DND-41 (cell line): Measurements from ENCODE around the gene TCF23.

ENCODE experiments used
- ATAC-seq: fragments of 200-7000 bp; cut with Tn5 transposase; 3 replicates; pipeline ENCODE4 v1.9.1; 2021; ENCODE audit warnings: low read depth; ENCODE audit not compliant: insufficient read depth
- DNase-seq: peaks from one replicate; pipeline ENCODE4 v3.0.0-alpha.2; 2020
- H2AFZ ChIP-seq: 2 replicates; pipeline ENCODE4 v1.6.0; 2012; ENCODE audit warnings: low read depth, low read length
- H3K27ac ChIP-seq: 2 replicates; pipeline ENCODE4 v1.5.1; 2012; ENCODE audit warnings: low read length, inconsistent platforms
- H3K27me3 ChIP-seq: fragments of 200-600 bp; sonication (generic); 2 replicates; pipeline ENCODE4 v1.6.0; 2012; ENCODE audit warnings: low read length, mild to moderate bottlenecking, inconsistent platforms; ENCODE audit not compliant: insufficient read depth, poor library complexity
- H3K36me3 ChIP-seq: 2 replicates; pipeline ENCODE4 v1.5.1; 2012; ENCODE audit warnings: low read length, inconsistent platforms; ENCODE audit not compliant: insufficient read depth
- H3K4me1 ChIP-seq: 2 replicates; pipeline ENCODE4 v1.5.1; 2012; ENCODE audit warnings: mild to moderate bottlenecking, low read length; ENCODE audit not compliant: insufficient read depth
- H3K4me2 ChIP-seq: 2 replicates; pipeline ENCODE4 v1.6.0; 2012; ENCODE audit warnings: mild to moderate bottlenecking, moderate library complexity, low read length, inconsistent platforms; ENCODE audit not compliant: insufficient read depth
- H3K4me3 ChIP-seq, 2 experiments: fragments of 200-600 bp in 1 of 2; shearing (Covaris generic) in 1 of 2; 2 replicates each; pipeline ENCODE4 v1.5.1; 2012 to 2016; ENCODE audit warnings: inconsistent platforms in 2 of 2, low read length in 2 of 2, mild to moderate bottlenecking in 2 of 2, low read depth in 1 of 2, moderate library complexity in 1 of 2
- H3K79me2 ChIP-seq: 2 replicates; pipeline ENCODE4 v1.6.0; 2012; ENCODE audit warnings: low read length, inconsistent platforms; ENCODE audit not compliant: insufficient read depth
- H3K9ac ChIP-seq: 2 replicates; pipeline ENCODE4 v1.6.0; 2012; ENCODE audit warnings: low read depth, mild to moderate bottlenecking, inconsistent platforms, low read length, moderate library complexity
- H3K9me3 ChIP-seq: 2 replicates; pipeline ENCODE4 v1.5.1; 2012; ENCODE audit warnings: low read length, moderate library complexity, mild to moderate bottlenecking, inconsistent platforms; ENCODE audit not compliant: insufficient read depth, severe bottlenecking
- H4K20me1 ChIP-seq: 2 replicates; pipeline ENCODE4 v1.6.0; 2012; ENCODE audit warnings: low read length; ENCODE audit not compliant: insufficient read depth
- EZH2 ChIP-seq: IDR thresholded peaks from 3 replicates; pipeline ENCODE4 v1.6.1; 2012; ENCODE audit warnings: borderline replicate concordance, low read depth, mild to moderate bottlenecking, moderate library complexity, low read length, inconsistent platforms; ENCODE audit not compliant: severe bottlenecking
- TF ChIP-seq, protein P1 (sequence below): IDR thresholded peaks from 2 replicates; pipeline ENCODE4 v1.5.1; 2012; ENCODE audit warnings: borderline replicate concordance, low read length, moderate library complexity, mild to moderate bottlenecking; ENCODE audit not compliant: poor library complexity, severe bottlenecking; ENCODE audit errors: extremely low read depth

Gene TCF23

DNA sequence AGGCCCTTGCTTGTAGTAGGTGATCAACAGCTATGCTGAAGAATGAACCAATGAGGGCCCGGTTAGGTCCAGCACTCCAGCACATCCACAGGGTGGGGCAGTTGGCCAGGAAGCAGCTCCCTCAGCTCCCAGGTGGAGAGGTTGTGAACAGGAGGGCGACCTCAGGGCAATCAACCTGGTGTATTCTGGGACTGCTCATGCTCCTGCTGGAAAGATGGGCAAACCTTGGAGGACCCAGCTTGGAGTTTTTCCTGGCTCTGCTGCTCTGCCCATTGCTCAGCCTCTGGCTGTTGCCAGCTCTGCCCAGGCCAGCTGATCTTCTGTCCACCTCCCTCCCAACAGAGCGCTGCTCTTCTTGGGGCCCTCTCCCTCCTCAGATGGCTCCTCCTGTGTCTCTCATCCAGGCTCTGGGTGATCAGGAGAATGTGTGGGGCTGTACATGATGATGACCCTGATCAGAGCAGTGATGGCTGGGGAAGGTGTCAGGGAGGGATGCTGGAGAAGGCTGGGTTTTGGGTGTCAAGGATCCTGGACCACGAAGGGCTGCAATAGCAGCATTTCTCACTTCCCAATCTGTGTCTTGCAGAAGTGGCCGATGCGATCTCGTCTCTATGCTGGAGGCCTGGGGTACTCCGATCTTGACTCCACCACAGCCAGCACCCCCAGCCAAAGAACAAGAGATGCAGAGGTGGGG lies 3.4 kb downstream of the TCF23 start:
- no peak for TF ChIP-seq EZH2
- TF ChIP-seq, protein P1, sequence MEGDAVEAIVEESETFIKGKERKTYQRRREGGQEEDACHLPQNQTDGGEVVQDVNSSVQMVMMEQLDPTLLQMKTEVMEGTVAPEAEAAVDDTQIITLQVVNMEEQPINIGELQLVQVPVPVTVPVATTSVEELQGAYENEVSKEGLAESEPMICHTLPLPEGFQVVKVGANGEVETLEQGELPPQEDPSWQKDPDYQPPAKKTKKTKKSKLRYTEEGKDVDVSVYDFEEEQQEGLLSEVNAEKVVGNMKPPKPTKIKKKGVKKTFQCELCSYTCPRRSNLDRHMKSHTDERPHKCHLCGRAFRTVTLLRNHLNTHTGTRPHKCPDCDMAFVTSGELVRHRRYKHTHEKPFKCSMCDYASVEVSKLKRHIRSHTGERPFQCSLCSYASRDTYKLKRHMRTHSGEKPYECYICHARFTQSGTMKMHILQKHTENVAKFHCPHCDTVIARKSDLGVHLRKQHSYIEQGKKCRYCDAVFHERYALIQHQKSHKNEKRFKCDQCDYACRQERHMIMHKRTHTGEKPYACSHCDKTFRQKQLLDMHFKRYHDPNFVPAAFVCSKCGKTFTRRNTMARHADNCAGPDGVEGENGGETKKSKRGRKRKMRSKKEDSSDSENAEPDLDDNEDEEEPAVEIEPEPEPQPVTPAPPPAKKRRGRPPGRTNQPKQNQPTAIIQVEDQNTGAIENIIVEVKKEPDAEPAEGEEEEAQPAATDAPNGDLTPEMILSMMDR = no peak
- H3K9ac ChIP-seq = no peak overlapping the region
- peaks cover 2% of the 10 kb centered on the region for H3K27me3 ChIP-seq
- no peak overlapping the region for H3K4me2 ChIP-seq
- no peaks in the 10 kb centered on the region for H3K4me1 ChIP-seq
- no peak overlapping the region for H3K27ac ChIP-seq
- DNase-seq (no peak), ATAC-seq (no peak)
- no peaks in the 10 kb centered on the region for H3K79me2 ChIP-seq
- H3K9me3 ChIP-seq = no peaks in the 10 kb centered on the region
- no peak overlapping the region for H3K4me3 ChIP-seq
- no peak overlapping the region for H2AFZ ChIP-seq
- no peaks in the 10 kb centered on the region for H3K36me3 ChIP-seq
- H4K20me1 ChIP-seq = no peaks in the 10 kb centered on the region

DNA sequence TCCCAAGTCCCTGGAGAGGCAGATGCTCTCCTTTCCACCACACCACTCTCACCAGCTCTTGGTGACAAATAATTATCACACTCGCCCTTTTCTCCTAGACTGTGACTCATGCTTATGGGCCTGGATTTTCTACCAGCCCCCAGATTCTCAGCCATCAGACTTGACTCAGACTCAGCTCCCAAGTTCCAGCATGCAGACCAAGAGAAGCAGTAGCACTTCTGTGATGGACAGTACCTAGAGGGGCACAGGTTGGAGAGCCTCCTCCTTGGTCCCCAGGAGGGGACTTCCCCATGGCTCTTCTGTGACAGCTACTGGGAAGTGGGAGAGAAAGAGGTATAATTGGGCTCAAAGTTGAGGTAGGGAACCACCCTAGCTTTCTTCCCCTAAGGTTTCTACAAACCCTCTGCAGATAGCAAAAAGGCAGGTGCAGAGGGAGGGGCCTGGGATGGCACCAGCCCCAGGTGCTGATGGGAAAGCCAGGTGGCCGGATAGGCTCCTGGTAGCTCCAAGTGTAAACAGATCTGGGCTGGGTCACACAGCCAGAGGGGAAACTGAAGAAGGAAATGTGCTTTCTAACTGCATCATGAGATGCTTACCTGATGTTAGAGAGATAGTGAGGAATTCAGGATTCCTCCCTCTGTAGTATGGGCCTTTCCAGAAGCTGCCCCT lies 4.1 kb downstream of the TCF23 start:
- Histone ChIP-seq H3K4me2 (no peak overlapping the region), H3K4me3 (no peak overlapping the region), H4K20me1 (no peaks in the 10 kb centered on the region), H3K9me3 (no peaks in the 10 kb centered on the region), H3K27me3 (peaks cover 2% of the 10 kb centered on the region), H3K79me2 (no peaks in the 10 kb centered on the region), H3K4me1 (no peaks in the 10 kb centered on the region), H3K9ac (no peak overlapping the region), H3K27ac (no peak overlapping the region), H2AFZ (no peak overlapping the region), H3K36me3 (no peaks in the 10 kb centered on the region)
- DNase-seq = no peak
- TF ChIP-seq, protein P1 = no peak
- no peak for TF ChIP-seq EZH2
- no peak for ATAC-seq

DNA sequence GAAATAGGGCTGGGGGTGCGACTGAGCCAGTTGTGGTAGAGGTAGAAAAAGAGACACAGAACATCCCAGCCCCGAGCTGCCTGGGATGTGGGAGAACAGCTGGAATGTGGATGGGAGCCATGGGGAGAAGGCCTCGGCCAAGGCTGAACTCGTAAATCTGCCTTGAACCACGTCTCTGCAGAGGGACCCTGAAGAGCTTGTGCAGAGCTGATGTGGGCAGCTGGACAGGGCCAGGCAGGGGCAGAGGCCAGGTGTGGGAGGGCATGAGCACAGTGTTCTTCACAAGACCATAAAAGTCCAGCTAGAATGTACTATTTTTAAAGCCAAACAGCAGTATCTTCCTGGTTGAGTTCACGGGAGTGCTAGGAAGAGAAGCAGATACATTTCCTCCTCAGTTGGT lies 5.7 kb downstream of the TCF23 start:
- H4K20me1 ChIP-seq = no peaks in the 10 kb centered on the region
- H3K4me3 ChIP-seq = no peak overlapping the region
- no peaks in the 10 kb centered on the region for H3K9me3 ChIP-seq
- H3K27me3 ChIP-seq = peaks cover 5% of the 10 kb centered on the region
- no peaks in the 10 kb centered on the region for H3K36me3 ChIP-seq
- TF ChIP-seq, protein P1 = no peak
- TF ChIP-seq EZH2 = no peak
- H2AFZ ChIP-seq = no peak overlapping the region
- ATAC-seq = no peak
- no peaks in the 10 kb centered on the region for H3K79me2 ChIP-seq
- H3K4me2 ChIP-seq = no peak overlapping the region
- no peaks in the 10 kb centered on the region for H3K4me1 ChIP-seq
- no peak for DNase-seq
- H3K9ac ChIP-seq = no peak overlapping the region
- H3K27ac ChIP-seq = no peak overlapping the region
